B cell (primary cell): Measurements from ENCODE around the gene ALDH1L2. TPM values are rescaled to one million over a fixed set of nuclear protein-coding genes. Genes with fewer than 3 reads are reported as not detected.

Experiments
- ATAC-seq: fragments of 200-7000 bp; cut with Tn5 transposase; one replicate; pipeline ENCODE4 v1.10.0; 2021; ENCODE audit warnings: low read depth, mild to moderate bottlenecking, moderate number of reproducible peaks, moderate library complexity
- CTCF ChIA-PET: fragments of 350-600 bp; sonication (Branson Sonifier 250); formaldehyde crosslinking; loops from one replicate; lab custom pipeline; 2021; ENCODE audit warnings: antibody characterized with exemption, inconsistent platforms; lab: Charles Lee
- POLR2A ChIA-PET: fragments of 350-600 bp; sonication (Branson Sonifier 250); formaldehyde crosslinking; loops from one replicate; lab custom pipeline; 2021; ENCODE audit warnings: antibody characterized with exemption; lab: Charles Lee
- DNase-seq: peaks from one replicate; pipeline ENCODE4 v3.0.0; 2013
- H2AFZ ChIP-seq: 2 replicates; pipeline ENCODE4 v1.6.1; 2012; ENCODE audit warnings: mild to moderate bottlenecking, low read depth, low read length; ENCODE audit not compliant: insufficient read depth, poor library complexity, severe bottlenecking
- H3K27ac ChIP-seq, 2 donors: 1 replicate in 1 of 2; 2 replicates in 1 of 2; pipeline ENCODE4 v1.5.1; 2012 to 2013; ENCODE audit warnings: low read length in 2 of 2, mild to moderate bottlenecking in 2 of 2, moderate library complexity in 1 of 2
- H3K27me3 ChIP-seq, 4 experiments: fragments of 200-600 bp in 1 of 4; sonication (generic) in 1 of 4; replicated peaks in 1 of 4; 1 replicate in 2 of 4; 2 replicates in 2 of 4; pipeline versions ENCODE4 v1.6.1 to v1.7.0; 2013 to 2016; ENCODE audit warnings: low read length in 3 of 4, mild to moderate bottlenecking in 2 of 4, mixed read lengths in 1 of 4, moderate library complexity in 1 of 4; ENCODE audit not compliant: insufficient read depth in 4 of 4, control insufficient read depth in 3 of 4; ENCODE audit errors: control extremely low read depth in 1 of 4
- H3K36me3 ChIP-seq, 2 experiments: replicated peaks in 1 of 2; 1 replicate in 1 of 2; 2 replicates in 1 of 2; pipeline versions ENCODE4 v1.6.1 to v1.7.1; 2013; ENCODE audit warnings: low read length in 1 of 2; ENCODE audit not compliant: insufficient read depth in 2 of 2, control insufficient read depth in 1 of 2; ENCODE audit errors: control extremely low read depth in 1 of 2, extremely low read depth in 1 of 2
- H3K4me1 ChIP-seq, 2 donors: fragments of 200-600 bp in 1 of 2; sonication (generic) in 1 of 2; 1 replicate in 1 of 2; 2 replicates in 1 of 2; pipeline versions ENCODE4 v1.5.1 to v1.6.1; 2013 to 2017; ENCODE audit warnings: low read length in 2 of 2; ENCODE audit not compliant: control insufficient read depth in 2 of 2, insufficient read depth in 2 of 2
- H3K4me2 ChIP-seq: replicated peaks from 2 replicates; pipeline ENCODE3; 2012; ENCODE audit warnings: mild to moderate bottlenecking, low read depth, low read length; ENCODE audit not compliant: poor library complexity, severe bottlenecking
- H3K4me3 ChIP-seq, 5 experiments: fragments of 200-600 bp in 1 of 5; sonication (generic) in 1 of 5; 1 replicate in 3 of 5; 2 replicates in 2 of 5; pipeline versions ENCODE4 v1.5.1 to v1.7.0; 2011 to 2016; ENCODE audit warnings: low read length in 4 of 5, mild to moderate bottlenecking in 4 of 5, low read depth in 2 of 5, control low read depth in 1 of 5, moderate library complexity in 1 of 5; ENCODE audit not compliant: insufficient read depth in 1 of 5; ENCODE audit errors: control extremely low read depth in 1 of 5, extremely low read depth in 1 of 5
- H3K79me2 ChIP-seq: fragments of 200-600 bp; sonication (generic); one replicate; pipeline ENCODE4 v1.6.0; 2016; ENCODE audit warnings: low read length; ENCODE audit not compliant: control insufficient read depth, insufficient read depth
- H3K9ac ChIP-seq: fragments of 200-600 bp; sonication (generic); 2 replicates; pipeline ENCODE4 v1.6.1; 2017; ENCODE audit warnings: mild to moderate bottlenecking, low read length, moderate library complexity
- H3K9me3 ChIP-seq, 3 donors: one replicate each; pipeline versions ENCODE4 v1.6.1 to v1.7.1; 2013; ENCODE audit warnings: low read length in 2 of 3; ENCODE audit not compliant: control insufficient read depth in 2 of 3, insufficient read depth in 1 of 3; ENCODE audit errors: control extremely low read depth in 1 of 3
- H4K20me1 ChIP-seq: 2 replicates; pipeline ENCODE4 v1.6.0; 2012; ENCODE audit warnings: mild to moderate bottlenecking, low read length; ENCODE audit not compliant: insufficient read depth, control insufficient read depth, poor library complexity, severe bottlenecking
- H3K27ac Mint-ChIP-seq: one replicate; pipeline ENCODE4 v1.8.0; 2021; ENCODE audit warnings: mixed read lengths
- H3K27me3 Mint-ChIP-seq: one replicate; pipeline ENCODE4 v1.8.0; 2021; ENCODE audit warnings: mixed read lengths
- H3K4me1 Mint-ChIP-seq: one replicate; pipeline ENCODE4 v1.8.0; 2021; ENCODE audit warnings: mixed read lengths
- H3K4me3 Mint-ChIP-seq: one replicate; pipeline ENCODE4 v1.8.0; 2021; ENCODE audit warnings: mixed read lengths
- H3K9me3 Mint-ChIP-seq: one replicate; pipeline ENCODE4 v1.8.0; 2022; ENCODE audit warnings: mixed read lengths; ENCODE audit not compliant: insufficient read depth
- EZH2 ChIP-seq: IDR thresholded peaks from 2 replicates; pipeline ENCODE4 v1.6.1; 2012; ENCODE audit warnings: borderline replicate concordance, low read depth, mild to moderate bottlenecking, moderate library complexity, low read length; ENCODE audit not compliant: insufficient read depth, poor library complexity, severe bottlenecking
- WGBS: methylation state at CpG from one replicate; pipeline ENCODE4 v1.1.5; 2013; ENCODE audit warnings: missing lambda C conversion rate; ENCODE audit not compliant: insufficient coverage; 5-methylcytosine and 5-hydroxymethylcytosine counted together
- intact Hi-C: fragments of 100-400 bp; cut with micrococcal nuclease; formaldehyde crosslinking; loops from one replicate; pipeline ENCODE4 v1.10.0; 2022
- polyA plus RNA-seq: library from polyadenylated mRNA; depleted of rRNA; stranded (reverse); fragments of >200 nt; gene quantifications from 2 replicates; pipeline ENCODE4 v1.2.3, GENCODE V29; 2012
- total RNA-seq, 2 donors: library from RNA; stranded (reverse); fragments of 120-200 nt in 1 of 2; gene quantifications; 1 replicate in 1 of 2; 2 replicates in 1 of 2; pipeline versions ENCODE4 v1.2.3 to v1.2.4, GENCODE V29; 2013 to 2022
- TF ChIP-seq, protein P1 (sequence below): fragments of 200-600 bp; IDR thresholded peaks from one replicate; pipeline ENCODE4 v1.8.0; 2022; ENCODE audit warnings: antibody characterized with exemption, mild to moderate bottlenecking

The ALDH1L2 gene
- total and polyA plus RNA-seq, 2 donors (not counting 1 experiment from before 2014, with no cell fraction given), result 0.04 to 0.32 TPM

GRCh38 chr12:105014603-105015002 is 69.7 kb downstream of the ALDH1L2 start:
- Histone ChIP-seq H3K79me2 (peaks cover 7% of the 10 kb centered on the region), H3K27ac (no peak overlapping the region), H4K20me1 (no peaks in the 10 kb centered on the region), H3K27me3 (no peaks in the 10 kb centered on the region), H3K9ac (no peak overlapping the region), H2AFZ (no peak overlapping the region), H3K4me2 (no peak overlapping the region), H3K4me3 (no peak overlapping the region), H3K4me1 (no peaks in the 10 kb centered on the region), H3K9me3 (peaks cover 0 to 2% (median 0%) of the 10 kb centered on the region in 3 donors), H3K36me3 (peaks cover 3 to 6% of the 10 kb centered on the region in 2 experiments)
- intact Hi-C loops, result no loop called here
- DNase-seq (no peak), ATAC-seq (no peak)
- H3K4me3 Mint-ChIP-seq, result no peak overlapping the region
- no peaks in the 10 kb centered on the region for H3K27me3 Mint-ChIP-seq
- CTCF ChIA-PET, result interaction anchor here (1.3 kb wide), 1 partner anchor 633 kb away, joined by 3 read pairs; no protein-coding TSS in a partner anchor
- POLR2A ChIA-PET, result no interaction called here
- no peaks in the 10 kb centered on the region for H3K4me1 Mint-ChIP-seq
- TF ChIP-seq, protein P1, sequence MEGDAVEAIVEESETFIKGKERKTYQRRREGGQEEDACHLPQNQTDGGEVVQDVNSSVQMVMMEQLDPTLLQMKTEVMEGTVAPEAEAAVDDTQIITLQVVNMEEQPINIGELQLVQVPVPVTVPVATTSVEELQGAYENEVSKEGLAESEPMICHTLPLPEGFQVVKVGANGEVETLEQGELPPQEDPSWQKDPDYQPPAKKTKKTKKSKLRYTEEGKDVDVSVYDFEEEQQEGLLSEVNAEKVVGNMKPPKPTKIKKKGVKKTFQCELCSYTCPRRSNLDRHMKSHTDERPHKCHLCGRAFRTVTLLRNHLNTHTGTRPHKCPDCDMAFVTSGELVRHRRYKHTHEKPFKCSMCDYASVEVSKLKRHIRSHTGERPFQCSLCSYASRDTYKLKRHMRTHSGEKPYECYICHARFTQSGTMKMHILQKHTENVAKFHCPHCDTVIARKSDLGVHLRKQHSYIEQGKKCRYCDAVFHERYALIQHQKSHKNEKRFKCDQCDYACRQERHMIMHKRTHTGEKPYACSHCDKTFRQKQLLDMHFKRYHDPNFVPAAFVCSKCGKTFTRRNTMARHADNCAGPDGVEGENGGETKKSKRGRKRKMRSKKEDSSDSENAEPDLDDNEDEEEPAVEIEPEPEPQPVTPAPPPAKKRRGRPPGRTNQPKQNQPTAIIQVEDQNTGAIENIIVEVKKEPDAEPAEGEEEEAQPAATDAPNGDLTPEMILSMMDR, result no peak
- TF ChIP-seq EZH2, result no peak
- 100% methylated on average over 1 of the region's 2 CpGs for WGBS
- H3K9me3 Mint-ChIP-seq, result peaks cover 5% of the 10 kb centered on the region
- no peak overlapping the region for H3K27ac Mint-ChIP-seq

- H3K36me3 ChIP-seq, result peaks cover 3 to 6% of the 10 kb centered on the region in 2 experiments
- no peak overlapping the region for H3K27ac Mint-ChIP-seq
- intact Hi-C loops, result no loop called here
- no peak for DNase-seq
- H3K27me3 ChIP-seq, result no peaks in the 10 kb centered on the region
- no peak overlapping the region for H2AFZ ChIP-seq
- no peak overlapping the region for H3K27ac ChIP-seq
- H3K9me3 Mint-ChIP-seq, result peaks cover 5% of the 10 kb centered on the region
- no peak for ATAC-seq
- ChIA-PET POLR2A (no interaction called here), CTCF (no interaction called here)
- no peak overlapping the region for H3K4me3 ChIP-seq
- TF ChIP-seq, protein P1, result no peak
- TF ChIP-seq EZH2, result no peak
- H4K20me1 ChIP-seq, result no peaks in the 10 kb centered on the region
- no peak overlapping the region for H3K4me3 Mint-ChIP-seq
- no peaks in the 10 kb centered on the region for H3K27me3 Mint-ChIP-seq
- no peak overlapping the region for H3K9ac ChIP-seq
- peaks cover 0 to 2% (median 0%) of the 10 kb centered on the region in 3 donors for H3K9me3 ChIP-seq
- peaks cover 7% of the 10 kb centered on the region for H3K79me2 ChIP-seq
- 99% methylated on average over 8 of the region's 9 CpGs for WGBS
- no peaks in the 10 kb centered on the region for H3K4me1 Mint-ChIP-seq
- no peaks in the 10 kb centered on the region for H3K4me1 ChIP-seq
- no peak overlapping the region for H3K4me2 ChIP-seq
Measured at GRCh38 chr12:105013892-105014291, 70.4 kb downstream of the ALDH1L2 start.
